ENCODE data around the gene OR2A25.

OR2A25 gene

DNA sequence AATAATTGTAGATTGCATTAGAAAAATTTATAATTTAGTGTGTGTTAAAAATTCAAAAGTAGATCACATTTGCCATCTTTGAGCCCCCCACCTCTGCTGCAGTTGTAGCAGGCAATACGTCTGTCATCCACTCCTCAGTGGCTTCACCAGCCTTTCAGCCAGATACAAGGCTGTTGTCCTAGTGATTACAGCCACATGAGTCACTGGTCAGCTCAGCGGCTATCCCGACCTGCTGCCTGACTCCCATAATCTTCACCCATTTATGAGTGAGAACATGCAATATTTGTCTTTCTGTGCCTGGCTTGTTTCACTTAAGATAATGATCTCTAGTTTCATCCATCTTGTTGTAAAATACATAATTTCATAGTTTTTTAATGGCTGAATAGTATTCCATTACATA is 11.7 kb upstream of the OR2A25 start:
- no peak for DNase-seq
- intact Hi-C loops (cut with DNase I) = no loop called here

DNA sequence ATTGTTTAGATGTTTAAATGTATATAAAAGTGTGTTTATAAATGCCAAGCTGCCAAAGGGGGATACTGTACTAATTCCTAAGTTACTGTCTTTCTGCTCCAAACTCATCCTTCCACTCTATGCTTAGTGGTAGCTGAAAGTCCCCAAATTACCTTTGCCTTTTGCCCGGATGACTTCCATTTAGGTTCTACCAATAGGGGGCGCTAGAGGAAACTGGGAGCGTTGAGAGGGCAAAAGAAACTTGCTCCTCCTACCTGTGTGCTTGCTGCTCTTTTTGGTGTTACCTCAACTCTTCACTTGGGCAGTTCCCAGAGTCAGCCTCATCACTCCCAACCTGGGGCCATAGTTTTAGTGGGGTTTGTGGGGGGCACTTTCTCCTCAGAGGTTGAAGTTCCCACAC is 5.9 kb upstream of the OR2A25 start:
- DNase-seq = no peak
- intact Hi-C loops (cut with DNase I) = no loop called here

DNA sequence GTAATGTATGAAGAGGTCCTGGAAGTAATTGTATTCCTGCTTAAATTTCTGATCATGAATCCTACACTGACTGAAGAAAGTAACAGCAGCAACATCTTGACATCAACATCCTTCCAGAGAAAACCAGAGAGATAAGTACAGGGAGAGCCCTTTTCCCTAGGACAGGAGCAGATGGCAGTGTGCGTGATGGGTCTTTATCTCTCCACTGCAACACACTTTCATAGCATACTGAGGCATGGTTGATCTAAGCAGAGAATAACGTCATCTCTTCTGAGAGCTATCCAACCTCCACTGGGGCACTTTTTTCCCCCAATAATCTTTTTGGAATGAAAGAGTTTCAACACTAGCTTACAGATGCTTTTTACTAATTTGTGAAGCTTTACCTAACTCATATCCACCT is 342 bp downstream of the OR2A25 start:
- intact Hi-C loops (cut with DNase I) = no loop called here
- DNase-seq = no peak

DNA sequence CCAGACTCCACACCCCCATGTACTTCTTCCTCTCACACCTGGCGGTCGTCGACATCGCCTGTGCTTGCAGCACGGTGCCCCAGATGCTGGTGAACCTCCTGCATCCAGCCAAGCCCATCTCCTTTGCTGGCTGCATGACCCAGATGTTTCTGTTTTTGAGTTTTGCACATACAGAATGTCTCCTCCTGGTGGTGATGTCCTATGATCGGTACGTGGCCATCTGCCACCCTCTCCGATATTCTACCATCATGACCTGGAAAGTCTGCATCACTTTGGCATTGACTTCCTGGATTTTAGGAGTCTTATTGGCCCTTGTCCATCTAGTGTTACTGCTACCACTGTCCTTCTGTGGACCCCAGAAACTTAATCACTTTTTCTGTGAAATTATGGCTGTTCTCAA is 4.8 kb downstream of the OR2A25 start:
- no peak for DNase-seq
- intact Hi-C loops (cut with DNase I) = no loop called here

DNA sequence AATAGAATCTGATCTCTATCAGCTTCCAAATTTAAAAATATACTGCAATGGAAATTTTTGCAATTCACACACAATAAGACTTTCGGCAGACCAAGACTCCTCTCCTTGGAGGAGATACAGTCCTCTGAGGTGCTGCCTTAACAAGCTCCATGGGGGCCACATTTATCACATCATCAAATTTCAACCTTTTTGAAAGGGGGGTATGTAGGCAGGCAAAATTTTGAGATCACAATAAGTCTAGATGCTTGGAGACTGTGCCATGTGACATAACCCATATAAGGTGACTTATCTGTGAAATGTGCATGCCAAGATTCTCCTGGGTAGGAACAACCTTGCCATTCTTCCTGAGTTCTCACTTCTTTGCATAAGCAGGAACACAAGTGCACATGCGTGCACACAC is 16.4 kb downstream of the OR2A25 start, which contains the start of gene OR2A12:
TSS of gene OR2A12 (plus strand) at position 301 of the 400 bp plus-strand sequence. CDS start 8,830 bp downstream, outside the sequence.
- intact Hi-C loops (cut with DNase I) = no loop called here

DNA sequence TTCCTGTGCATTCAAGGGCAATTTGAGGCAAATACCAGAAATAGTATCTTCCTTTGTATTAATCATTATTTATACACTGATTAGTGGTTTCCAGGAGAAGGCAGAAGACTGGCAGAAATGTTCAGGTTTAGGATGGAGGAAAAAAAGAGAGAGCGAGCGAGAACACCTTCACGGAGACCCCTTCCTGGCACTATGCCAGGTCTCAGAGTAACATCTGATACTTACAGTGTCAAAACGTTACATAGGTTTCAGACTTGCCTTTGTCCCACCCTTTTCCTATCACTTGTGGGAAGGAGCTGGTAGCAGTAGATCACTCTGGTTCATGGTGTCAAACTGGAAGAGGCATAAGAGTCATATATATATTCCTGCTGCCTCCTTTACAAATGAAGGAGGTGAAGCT is 17.1 kb downstream of the OR2A25 start:
- intact Hi-C loops (cut with DNase I) = no loop called here
- no peak for DNase-seq

More for the DNA sequence above, 16.4 kb downstream of the OR2A25 start, which contains the start of gene OR2A12:
- DNase-seq = no peak

DNA sequence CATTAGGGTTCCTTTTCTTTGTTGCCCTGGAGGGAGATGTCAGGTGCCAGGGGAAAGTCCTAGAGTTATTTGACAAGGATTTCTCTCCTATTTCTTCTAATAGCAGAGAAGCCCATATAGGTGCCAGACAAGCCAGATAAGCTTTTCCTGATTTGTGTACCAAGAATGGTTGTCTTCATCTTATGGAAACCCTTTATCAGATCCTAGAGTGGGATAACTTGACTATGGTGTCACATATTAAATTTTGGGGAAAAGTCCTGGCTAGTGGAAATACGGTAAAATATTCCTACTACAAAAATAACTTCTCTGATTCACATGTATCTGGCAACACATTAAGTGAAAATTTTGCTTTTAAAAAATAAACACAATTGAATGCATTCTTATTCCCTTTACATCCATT is 17.6 kb downstream of the OR2A25 start:
- no peak for DNase-seq
- intact Hi-C loops (cut with DNase I) = no loop called here

DNA sequence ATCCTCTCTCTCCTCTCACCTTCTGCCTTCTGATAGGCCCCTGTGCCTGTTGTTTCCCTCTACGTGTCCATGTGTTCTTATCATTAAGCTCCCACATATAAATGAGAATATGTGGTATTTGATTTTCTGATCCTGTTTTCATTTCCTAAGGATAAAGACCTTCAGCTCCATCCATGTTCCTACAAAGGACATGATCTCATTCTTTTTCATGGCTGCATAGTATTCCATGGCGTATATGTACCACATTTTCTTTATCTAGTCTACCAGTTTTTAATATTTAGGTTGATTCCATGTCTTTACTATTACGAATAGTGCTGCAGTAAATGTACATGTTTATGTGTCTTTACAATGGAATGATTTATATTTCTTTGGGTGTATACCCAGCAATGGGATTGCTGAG is 21.1 kb downstream of the OR2A25 start:
- no peak for DNase-seq
- intact Hi-C loops (cut with DNase I) = no loop called here

DNA sequence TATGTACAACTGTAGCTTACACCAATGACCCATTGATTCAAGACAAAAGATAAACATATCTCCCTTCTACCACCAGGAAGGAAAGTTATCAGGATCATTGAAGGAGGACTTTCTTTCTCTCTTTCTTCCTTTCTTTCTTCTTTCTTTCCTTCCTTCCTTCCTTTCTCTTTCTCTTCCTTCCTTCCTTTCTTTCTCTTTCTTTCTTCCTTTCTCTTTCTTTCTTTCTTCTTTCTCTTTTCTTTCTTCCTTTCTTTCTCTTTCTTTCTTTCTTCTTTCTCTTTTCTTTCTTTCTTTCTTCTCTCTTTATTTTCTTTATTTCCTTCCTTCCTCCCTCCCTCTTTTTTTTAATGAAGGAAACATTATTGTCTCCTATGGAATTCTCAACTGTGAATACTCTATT is 29.2 kb downstream of the OR2A25 start:
- DNase-seq = no peak
- intact Hi-C loops (cut with DNase I) = no loop called here

DNA sequence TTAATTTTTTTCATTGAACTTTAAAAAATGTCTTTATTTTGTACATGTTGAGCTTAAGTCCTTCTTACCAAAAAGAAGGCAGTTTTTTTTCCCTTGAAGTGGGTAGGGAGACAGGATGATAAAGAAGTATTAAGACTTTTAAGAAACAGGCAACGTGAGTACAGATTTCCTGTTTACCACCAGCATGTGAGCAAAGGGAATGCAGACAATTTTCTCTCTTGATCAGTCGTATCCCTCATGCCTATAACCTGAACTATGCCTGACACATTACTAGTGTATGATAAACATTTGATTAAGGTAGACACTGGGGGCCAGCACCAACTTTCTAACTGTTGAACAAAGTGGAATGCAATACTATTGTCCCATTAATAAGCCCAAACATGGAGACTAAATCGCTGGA is 31.0 kb downstream of the OR2A25 start:
- intact Hi-C loops (cut with DNase I) = no loop called here
- DNase-seq = no peak

DNA sequence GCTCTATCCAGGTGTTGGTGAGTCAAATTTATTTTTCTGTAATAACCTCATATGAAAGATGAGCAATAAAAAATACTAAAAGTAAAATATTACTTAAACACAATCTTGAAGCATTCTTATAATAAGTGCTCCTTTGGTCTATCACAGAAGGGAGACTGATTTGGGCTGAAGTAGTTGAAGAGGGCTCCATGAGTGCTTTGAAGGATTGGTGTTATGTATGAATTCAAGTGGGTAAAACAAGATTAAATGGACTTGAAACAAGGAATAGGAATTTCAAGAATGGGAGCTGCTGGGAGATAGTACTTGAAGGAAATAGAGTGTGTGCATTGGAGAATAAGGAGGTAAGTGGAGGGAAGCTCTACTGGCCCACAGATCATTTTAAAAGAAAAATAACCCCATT is 32.4 kb downstream of the OR2A25 start:
- intact Hi-C loops (cut with DNase I) = no loop called here
- DNase-seq = no peak

DNA sequence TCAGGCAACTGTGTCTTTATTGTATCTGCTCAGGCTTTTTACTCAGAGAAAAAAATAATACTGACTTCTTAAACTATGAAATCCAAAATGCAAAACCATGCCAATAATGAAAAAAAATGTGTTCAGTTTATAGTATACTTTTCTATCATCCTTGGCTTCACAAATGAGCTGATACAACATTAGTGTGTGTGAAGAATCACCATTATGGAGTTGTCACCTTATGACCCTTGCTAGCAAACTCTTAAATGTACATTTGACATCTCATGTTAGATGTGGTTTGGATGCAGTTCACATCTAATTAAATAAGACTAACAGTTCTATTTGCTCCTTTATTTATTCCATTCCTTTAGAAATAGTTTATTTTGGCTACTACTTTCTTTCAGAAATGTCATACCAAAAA is 35.6 kb downstream of the OR2A25 start:
- no peak for DNase-seq
- intact Hi-C loops (cut with DNase I) = no loop called here

DNA sequence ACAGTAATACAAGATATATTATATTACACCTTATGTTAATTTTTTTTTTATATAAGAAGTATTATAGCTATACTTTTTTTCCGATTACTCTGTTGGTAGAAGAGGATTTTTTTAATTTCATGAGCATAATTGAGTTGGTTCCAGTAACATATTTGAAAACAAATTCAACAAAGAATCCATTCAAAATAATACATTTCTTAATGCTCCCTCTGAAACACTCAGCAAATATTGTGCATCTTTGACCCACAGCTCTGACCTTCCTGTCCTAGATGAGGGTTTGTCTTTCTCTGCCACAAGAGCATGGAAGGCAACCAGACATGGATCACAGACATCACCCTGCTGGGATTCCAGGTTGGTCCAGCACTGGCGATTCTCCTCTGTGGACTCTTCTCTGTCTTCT is 39.7 kb downstream of the OR2A25 start, which contains the start of gene OR2A2:
TSS of gene OR2A2 (plus strand) at position 301 of the 400 bp plus-strand sequence. CDS start at position 301, 0 bp downstream.
- intact Hi-C loops (cut with DNase I) = no loop called here
- no peak for DNase-seq

DNA sequence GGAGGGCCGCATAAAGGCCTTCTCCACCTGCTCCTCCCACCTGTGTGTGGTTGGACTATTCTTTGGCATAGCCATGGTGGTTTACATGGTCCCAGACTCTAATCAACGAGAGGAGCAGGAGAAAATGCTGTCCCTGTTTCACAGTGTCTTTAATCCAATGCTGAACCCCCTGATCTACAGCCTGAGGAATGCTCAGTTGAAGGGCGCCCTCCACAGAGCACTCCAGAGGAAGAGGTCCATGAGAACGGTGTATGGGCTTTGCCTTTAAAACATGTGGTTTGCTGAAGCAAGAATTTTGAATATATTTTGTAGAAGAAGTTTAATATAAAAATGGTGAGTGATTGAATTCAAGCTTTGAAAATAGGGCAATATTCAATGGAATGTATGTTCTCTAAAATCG is 40.7 kb downstream of the OR2A25 start:
- intact Hi-C loops (cut with DNase I) = no loop called here
- DNase-seq = no peak

DNA sequence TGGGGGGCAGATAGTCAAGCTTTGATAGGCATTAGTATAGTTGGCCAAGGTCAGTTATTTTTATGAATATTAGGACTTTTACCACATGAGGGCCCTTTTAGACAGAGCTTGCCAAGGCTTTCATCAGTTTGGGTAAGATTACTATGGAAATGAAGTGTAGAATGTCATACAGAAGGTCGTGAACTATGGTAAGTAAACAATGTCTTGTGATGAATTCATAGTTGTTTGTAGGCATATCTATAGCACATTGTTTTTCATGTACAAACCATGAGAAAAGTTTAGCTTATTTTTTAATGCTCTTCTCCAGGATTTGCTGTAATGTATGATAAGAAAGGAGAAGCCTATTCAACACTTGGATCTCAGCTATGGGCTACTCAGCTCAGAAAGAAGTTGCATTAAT is 44.0 kb downstream of the OR2A25 start:
- DNase-seq = no peak
- intact Hi-C loops (cut with DNase I) = no loop called here

DNA sequence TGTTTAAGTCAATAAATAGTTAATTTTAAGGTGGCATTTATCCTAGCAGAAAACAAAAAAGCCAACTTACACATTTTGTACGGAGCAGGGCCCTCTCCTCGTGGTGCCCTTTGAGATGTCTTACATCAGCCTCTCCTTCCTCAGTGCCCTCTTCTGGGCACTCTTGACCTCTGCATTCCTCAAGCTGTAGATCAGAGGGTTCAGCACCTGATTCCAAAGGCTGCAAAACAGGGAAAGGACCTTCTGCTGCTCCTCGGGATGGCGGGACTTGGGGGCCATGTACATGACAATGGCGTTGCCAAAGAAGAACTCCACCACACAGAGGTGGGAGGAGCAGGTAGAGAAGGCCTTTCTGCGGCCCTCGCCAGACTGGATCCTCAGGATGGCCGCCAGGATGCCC is 48.7 kb downstream of the OR2A25 start:
- no peak for DNase-seq
- intact Hi-C loops (cut with DNase I) = no loop called here

DNA sequence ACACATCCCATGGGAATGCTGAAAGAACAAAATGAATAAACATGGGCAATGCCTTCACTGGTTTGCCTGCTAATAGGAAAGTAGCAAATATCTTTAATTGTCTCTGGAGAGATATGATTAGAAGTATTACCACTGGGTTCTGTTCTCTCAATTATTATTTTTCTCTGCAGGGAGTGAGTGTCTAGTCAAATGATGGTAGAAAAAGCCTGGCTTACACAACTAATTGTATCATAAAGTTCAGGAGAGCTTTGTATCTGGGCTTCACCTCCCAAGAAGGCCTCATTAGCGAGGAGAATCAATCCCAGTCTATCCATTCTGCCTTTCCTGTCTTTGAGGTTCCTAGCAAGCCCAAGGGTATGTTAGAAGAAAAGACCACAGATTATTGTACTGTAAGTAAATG is 53.3 kb downstream of the OR2A25 start, which contains the start of gene OR2A14:
TSS of gene OR2A14 (plus strand) at position 301 of the 400 bp plus-strand sequence. CDS start 5,937 bp downstream, outside the sequence.
- intact Hi-C loops (cut with DNase I) = no loop called here
- no peak for DNase-seq
